Head of caudate nucleus (tissue), 42 donors: ENCODE data around the gene CAMKMT.

Experiments
- DNase-seq, 42 donors: peaks; one replicate each; pipeline versions ENCODE4 v3.0.0 to v3.0.0-alpha.2; 2020 to 2021; ENCODE audit warnings: mixed read lengths in 7 of 42
- intact Hi-C: fragments of 100-400 bp; cut with DNase I; formaldehyde crosslinking; loops from one replicate; pipeline ENCODE4 v1.15.0; 2022

CAMKMT gene

DNA sequence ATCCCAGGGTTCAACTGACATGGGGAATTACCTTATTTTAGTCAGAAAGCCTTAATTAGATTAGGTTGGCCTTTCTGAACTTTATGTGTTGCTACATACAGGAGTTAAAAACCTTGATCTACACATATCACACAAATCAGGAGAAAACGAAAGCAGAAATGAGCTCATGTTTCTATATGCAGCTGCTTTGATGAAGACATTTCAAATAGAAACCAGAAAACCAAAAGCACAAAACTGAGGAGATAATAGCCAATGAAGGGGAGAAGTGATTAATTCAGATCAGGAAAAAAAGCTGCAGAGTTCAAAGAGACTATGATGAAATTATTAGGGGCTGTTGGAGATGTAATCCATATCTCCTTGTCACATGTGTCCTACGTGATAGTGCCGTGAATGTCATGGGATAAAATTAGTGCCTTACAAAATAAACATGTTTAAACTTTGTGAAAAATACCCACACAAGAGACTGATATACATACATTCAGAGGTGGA is 255.0 kb downstream of the CAMKMT start:
- DNase-seq, result no peak
- intact Hi-C loops, result no loop called here

DNA sequence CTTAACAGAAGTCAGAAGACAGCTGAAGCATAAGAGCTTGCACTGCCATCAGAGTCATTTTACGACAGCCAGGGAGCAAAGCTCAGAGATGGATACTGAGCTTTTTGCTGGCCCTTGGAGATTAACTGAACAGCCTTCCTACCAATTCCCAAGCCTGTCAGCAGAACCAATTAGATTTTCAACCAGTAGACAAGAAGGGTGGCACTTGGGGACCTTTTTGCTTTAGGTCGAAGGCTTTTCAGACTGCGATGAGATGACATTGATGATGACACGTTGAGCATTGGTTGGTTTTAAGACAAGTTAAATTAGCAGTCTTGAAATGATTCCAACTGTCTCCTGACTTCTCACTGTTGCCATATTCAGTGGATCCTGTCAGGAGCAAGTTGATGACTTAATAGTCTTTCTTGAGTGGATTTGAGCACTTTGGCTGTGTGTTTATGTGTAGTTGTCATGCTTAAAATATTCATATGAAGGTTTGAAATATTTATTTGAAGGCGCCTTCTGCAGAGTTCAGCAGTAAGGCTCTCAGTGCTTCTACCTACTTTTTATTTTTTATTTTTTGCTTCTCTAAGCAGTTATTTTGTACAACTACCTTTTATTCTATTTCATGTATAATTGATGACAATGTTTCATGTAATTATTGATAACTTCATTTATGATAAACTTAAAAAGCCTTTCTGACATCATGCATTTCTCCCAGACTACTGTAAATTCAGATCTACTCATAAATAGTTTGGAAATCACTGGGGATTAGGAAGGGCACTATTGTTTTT is 256.7 kb downstream of the CAMKMT start:
- peak in 9 of 42 donors; percentile 3 to 39 (median 11) for DNase-seq

DNA sequence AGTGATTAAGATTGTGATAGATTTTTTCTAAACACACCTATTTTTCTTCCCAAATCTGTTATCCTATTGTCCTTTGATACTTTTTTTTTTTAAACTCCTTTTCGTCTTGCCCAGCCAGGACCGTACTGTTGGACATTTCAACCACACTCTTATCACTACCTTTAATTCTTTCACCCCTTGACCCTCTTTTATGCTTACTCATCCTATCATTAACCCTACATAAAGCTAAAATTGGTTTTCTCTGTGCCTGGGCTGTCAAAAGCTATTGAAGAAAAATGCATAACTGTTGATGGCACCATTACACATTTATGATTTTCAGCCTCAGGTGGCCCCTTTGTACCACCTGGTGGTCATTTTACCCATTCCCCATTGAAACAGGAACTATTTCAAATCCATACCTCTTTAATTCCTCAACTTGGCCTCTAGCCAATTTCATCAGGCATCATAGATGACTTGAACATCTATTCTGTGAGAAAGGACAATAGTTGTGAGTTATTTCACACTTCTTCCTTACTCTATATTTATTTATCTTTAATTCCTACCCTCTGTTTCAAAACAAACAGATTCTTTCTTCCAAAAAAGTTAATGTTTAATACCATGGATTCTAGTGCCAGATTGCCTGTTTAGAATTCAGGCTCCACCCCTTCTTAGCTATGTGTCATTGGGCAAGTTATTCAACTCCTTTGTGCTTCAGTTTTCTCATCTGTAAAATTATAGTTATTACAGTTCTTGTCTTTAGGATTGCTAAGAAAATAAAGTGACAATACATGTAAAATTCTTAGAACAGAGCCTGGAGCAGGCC is 258.6 kb downstream of the CAMKMT start:
- no peak for DNase-seq
- intact Hi-C loops, result no loop called here

More for the DNA sequence above, 256.7 kb downstream of the CAMKMT start:
- intact Hi-C loops, result no loop called here

DNA sequence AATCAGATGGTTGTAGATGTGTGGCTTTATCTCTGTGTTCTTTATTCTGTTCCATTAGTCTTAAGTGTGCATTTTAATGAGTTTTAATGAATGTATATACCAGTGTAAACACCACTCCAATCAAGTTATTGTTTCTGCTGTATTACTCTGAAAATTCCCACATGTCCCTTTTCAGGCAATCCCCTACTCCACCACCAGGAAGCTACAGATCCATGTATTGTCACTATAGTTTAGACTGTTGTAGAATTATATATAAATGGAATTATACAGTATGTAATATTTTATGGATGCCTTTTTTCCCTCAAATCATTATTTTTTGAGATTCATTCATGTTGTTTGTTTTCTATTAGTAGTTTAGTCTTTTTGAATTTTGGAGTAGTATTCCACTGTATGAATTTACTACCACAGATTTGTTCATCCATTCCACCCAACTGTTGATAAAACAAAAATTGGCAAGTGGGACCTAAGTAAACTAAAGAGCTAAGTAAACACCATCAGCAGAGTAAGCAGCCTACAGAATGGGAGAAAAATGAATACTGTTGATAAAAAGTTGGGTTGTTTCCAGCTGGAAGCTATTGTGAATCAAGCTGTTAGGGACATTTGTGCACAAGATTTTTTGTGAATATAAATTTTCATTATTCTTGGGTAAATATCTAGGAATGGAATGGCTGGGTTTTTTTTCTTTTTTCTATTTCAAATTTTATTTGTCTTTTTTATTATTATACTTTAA is 262.0 kb downstream of the CAMKMT start:
- DNase-seq, result no peak
- intact Hi-C loops, result no loop called here

DNA sequence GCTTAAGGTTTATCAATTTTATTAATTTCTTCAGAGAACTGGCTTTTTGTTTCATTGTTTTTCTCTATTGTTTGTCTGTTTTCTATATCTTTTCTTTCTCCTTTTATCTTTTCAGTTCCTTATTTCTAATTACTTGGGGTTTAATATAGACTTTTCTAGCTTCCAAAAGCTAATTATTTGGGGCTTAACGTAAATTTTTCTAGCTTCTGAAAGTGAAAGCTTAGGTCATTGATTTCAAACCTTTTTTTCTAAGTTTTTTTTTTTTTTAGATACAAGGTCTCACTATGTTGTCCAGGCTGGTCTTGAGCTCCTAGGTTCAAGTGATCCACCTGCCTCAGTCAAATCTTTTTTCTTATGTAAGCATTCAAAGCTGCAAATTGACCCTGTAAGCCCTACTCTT is 266.6 kb downstream of the CAMKMT start:
- intact Hi-C loops, result no loop called here
- no peak for DNase-seq

DNA sequence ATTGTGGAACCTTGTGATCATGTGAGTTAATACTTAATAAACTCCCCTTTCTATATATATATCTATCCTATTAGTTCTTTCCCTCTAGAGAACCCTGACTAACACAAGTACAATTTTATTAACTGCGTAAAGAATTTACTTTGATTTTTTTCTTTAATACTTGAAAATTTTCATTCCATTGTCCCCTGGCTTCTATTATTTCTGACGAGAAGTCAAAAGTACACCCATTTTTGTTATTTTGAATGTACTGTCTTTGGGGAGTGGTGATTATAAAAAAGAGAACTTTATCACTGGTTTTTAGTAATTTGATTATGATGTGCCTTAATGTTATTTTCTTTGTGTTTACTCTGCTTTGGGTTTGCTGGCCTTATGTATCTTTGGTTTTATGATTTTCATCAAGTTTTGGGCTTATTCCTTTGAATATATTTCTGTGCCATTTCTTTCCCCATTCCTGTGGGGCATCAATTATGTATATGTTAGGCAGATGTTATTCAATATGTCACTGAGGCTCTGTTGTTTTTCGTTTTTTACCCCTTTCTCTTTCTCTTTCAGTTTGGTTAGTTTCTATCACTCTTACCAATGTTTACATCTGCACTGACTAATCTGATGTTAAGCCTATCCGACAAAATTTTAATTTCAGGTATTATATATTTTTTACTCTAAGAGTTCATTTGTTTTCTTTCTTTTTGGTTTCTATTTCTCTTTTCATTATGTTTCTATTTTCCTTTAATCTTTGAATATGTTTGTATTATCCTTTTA is 271.4 kb downstream of the CAMKMT start:
- intact Hi-C loops, result no loop called here

DNA sequence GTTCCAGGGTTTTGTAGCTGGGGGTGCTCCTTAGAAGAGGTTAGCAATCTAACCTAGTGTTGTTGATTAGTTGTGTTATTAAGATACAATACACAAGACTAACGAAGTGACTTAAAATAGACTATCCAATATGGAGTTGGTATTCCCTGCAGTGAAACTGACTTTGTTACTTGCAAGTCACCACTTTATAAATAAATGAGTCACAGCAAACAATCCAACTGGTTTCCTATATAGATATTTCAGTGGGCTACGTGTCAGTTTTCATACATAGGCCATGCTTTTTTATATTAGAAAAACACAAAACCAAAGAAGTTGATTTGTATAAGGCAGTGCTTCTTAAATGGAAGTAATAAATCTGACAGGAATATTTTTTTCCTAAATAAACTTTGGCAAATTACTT is 274.0 kb downstream of the CAMKMT start:
- intact Hi-C loops, result no loop called here
- no peak for DNase-seq

More for the DNA sequence above, 271.4 kb downstream of the CAMKMT start:
- no peak for DNase-seq

DNA sequence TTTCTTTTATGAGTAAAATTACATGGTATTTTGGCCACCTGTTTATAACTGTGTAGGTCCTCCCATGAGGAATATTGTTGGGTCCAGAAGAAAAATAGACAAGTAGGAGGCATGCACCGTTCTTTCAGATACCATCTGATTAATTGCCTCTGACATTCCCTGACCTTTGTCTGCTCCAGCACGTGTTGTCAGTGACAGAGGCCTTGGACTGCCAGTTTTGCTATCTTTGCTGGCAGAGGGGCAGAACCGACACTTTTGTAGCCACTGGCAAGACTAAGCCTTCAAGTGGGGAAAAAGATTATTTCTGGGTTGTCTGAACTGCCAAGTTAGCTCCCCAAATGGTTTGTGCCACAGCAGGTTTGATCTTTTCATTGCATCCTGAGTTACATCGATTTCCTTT is 276.9 kb downstream of the CAMKMT start:
- no peak for DNase-seq
- intact Hi-C loops, result no loop called here

DNA sequence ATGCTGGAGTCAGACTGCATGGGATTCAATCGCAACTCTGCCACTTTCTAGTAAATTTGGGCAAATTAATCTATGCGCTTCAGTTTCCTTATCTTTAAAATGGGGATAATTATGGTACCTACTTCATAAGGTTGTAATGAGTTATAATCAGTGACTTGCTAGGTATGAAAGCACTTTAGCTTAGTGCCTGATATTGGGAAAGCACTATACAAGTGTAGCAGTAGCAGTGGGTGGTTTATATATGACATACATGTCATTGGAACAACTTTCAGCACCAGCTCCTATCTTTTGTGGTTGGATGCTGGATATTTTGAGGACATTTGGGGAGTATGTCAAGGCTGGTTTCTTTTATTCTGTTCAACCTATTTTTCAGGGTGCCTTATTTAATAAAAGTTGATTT is 277.7 kb downstream of the CAMKMT start:
- intact Hi-C loops, result no loop called here
- no peak for DNase-seq

DNA sequence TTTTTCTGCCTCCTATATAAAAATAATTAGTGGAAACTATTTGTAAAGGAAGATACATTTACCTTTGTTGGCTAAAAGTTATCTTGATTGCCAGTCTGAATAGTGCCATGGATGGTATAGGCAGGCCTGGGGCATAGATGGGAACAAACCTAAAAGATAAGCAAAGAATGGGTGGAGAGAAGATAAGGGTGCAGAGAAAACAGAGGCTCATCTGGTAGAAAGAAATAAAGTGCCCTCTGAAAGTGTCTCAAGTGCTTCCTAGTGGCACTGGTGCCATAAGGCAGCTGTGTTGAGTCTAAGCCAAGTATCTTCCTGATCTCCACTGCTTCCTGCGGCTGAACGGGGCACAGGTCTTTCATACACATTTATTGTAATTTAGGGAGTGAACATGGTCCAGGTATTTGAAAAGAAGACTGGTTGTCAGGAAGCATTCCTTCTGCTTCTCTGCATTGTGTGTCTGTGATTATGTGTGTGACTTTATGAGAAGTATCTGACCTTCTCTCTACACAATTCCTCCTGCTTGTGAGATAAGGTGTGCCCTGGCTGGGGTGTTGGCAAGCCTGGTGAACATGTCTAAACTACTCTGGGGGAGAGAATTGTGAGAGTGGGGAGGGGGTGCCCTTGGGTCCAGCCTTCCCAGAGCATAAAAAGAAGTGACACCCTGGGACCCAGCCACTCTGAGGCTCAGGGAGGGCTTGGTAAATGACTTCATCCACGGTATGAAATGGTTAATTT is 280.5 kb downstream of the CAMKMT start:
- intact Hi-C loops, result no loop called here
- DNase-seq, result no peak

DNA sequence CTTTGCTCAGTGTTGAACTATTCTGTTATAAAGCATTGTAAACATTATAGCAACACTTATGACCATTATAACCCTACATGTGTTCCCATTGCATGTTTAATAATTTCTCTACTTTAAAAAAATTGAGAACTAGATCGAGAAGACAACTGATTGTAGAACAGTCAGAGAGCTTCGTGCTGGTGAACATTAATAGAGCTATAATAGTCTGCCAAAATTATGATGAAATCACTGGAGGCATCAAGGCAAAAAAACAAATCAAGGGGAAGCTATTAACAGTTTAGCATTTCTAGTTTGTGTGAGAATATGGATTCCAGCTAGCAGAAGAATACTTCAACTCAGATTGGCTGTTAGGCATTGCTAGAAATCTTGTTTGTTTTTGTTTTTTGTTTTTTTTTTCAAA is 284.2 kb downstream of the CAMKMT start:
- DNase-seq, result no peak
- intact Hi-C loops, result no loop called here

DNA sequence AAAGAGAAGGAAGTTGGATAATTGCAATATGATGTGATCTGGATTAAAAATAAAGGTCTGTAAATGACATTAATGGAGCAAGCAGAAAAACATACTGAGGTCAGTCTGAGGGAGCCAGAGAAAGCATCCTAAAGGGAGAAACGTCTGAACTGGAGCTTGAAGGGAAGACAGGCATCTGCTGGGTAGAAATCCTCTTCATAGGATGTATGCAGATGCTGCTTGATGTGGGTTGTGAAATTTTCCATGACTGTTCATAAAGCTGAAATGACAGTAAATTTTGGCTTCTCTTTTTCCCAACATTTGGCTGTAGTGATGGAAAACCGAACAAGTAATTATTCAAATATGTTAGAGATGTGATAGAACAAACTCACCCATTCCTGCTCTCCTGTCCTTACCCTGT is 287.6 kb downstream of the CAMKMT start:
- intact Hi-C loops, result no loop called here
- no peak for DNase-seq

DNA sequence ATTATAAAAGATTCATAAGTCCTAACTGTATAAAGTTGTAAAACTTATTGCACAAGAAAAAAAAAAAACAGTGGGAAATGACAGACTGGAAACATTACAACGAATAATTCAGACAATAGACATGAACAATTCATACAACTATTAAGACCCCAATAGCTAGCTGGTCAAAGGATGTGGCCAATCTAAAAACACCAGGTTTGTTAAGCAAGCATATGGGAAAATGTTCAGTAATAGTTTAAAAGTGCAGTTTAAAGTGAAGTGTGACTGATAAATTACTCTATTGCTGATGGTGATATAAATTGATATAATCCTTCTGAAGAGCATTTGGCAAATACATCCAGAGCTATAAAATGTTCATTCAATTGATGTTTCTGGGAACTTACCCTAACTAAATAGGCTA is 289.0 kb downstream of the CAMKMT start:
- intact Hi-C loops, result no loop called here
- no peak for DNase-seq

DNA sequence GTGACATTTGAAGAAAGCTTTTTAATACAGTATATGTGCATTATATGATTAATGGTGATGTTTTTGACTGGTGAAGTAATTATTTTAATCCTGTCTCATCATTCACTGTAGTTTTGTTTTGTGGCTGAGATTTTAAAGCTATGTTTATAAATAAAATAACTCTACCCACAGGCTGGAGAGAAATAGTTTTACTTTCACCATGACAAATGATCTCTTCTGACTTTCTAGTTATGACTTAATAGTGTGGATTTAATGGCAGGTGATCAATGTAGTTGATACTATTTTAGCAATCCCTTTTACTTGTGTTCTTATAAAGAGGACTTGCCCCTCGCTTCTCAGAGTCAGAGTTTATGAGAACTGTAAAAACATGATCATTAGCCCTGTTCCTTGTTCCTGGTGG is 290.2 kb downstream of the CAMKMT start:
- DNase-seq, result no peak
- intact Hi-C loops, result no loop called here

DNA sequence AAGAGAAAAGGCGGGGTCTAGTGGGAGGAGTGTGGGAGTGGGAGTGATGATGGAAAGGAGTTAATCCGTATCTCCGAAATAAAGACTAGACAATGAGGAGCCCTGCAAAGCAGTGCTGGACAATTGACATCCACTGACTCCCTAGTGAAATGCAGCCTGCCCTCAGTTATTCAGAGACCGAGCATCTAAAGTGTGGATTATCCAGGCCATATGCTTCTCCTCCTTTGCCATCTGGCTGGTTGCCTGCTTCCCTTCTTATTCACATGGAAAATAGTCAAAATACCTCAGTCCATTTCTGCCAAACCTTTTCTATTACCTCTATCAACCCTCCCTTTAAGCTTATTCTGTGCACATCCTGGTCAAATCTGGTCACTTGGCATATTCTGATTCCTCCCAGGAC is 291.0 kb downstream of the CAMKMT start:
- DNase-seq, result no peak
- intact Hi-C loops, result no loop called here

DNA sequence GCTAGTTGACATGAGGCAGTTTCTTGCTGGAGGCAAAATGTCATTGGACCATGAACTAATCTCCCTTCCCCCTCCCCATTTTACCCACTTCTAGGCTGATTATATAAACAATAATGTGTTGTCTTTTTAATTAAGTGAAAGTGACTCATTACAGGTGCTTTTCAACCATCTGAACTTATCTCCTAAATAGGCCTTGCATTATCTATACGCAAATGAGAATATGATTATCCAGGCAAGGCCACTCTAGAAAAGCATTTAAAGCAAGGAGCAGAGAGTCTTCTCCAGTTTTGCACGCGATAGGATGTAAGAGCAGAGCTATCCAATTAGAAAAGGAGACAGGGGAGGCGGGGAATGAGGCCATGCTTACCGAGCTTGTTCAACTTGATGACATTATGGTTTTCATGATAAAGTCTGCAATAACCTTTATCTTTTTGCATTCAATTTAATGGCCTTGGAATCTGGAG is 293.7 kb downstream of the CAMKMT start:
- intact Hi-C loops, result no loop called here
- DNase-seq, result no peak

DNA sequence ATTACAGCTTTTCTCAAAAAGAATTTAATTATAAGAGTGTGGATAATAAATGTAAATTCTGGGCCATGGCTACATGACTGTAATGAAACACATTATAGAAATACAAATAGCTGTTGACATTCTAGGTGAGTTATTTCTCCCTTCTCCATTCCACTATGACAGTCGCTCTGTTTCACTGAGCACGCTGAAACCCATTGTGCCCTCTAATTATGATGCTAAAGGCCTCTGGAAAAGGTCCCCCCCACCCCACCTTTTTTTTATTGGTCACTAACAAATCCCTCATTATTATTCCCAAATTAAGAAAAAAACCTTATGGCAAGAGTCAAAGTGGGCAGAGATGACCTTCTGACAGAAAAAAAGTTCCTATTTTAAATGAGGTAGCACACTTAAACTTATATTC is 294.7 kb downstream of the CAMKMT start:
- DNase-seq, result no peak
- intact Hi-C loops, result no loop called here

DNA sequence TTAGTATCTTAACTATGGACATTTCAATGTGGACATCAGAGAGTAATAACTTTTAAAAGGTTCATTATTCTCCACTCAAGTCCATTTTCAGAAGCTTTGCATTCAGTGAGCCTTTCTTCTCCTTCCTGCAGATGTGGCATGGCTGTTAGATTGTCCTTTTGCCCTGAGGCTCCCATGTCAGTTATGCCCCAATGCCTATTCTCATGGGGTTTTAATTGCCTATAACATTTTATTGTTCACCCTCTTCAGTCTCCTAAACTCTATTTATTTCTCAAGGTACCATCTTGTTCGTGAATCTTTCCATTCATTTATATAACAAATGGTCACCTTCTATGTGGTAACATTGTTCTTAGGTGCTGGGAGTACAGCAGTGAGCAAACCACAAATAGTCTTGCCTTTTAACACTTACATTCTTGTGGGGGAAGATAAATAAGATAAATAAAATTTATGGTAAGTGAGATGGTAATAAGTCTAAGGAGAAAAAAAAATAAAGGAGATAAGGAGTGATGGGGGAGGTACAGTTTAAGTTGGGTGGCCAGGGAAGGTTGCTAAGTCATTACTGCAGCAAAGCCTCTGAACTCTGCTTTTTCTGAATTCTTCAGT is 301.8 kb downstream of the CAMKMT start:
- no peak for DNase-seq
- intact Hi-C loops, result no loop called here
